Skeletal muscle tissue (tissue), 4 donors: Measurements from ENCODE around the gene CRNN. TPM values are rescaled to one million over a fixed set of nuclear protein-coding genes. Genes with fewer than 3 reads are reported as not detected.

Source experiments
- H3K27ac ChIP-seq: one replicate; pipeline ENCODE4 v1.7.0; 2013; ENCODE audit warnings: mild to moderate bottlenecking, low read depth, low read length, inconsistent platforms
- H3K27me3 ChIP-seq, 3 donors: one replicate each; pipeline ENCODE4 v1.7.0; 2013; ENCODE audit warnings: low read length in 3 of 3; ENCODE audit not compliant: control insufficient read depth in 3 of 3, insufficient read depth in 3 of 3
- H3K36me3 ChIP-seq, 3 donors: one replicate each; pipeline ENCODE4 v1.7.0; 2013; ENCODE audit warnings: low read length in 3 of 3; ENCODE audit not compliant: control insufficient read depth in 3 of 3, insufficient read depth in 3 of 3
- H3K4me1 ChIP-seq, 3 donors: one replicate each; pipeline ENCODE4 v1.7.0; 2013; ENCODE audit warnings: low read length in 3 of 3, mild to moderate bottlenecking in 3 of 3; ENCODE audit not compliant: control insufficient read depth in 3 of 3, insufficient read depth in 3 of 3
- H3K4me3 ChIP-seq, 3 donors: one replicate each; pipeline ENCODE4 v1.7.0; 2013; ENCODE audit warnings: low read length in 3 of 3
- H3K9ac ChIP-seq, 3 donors: one replicate each; pipeline ENCODE4 v1.7.0; 2013; ENCODE audit warnings: low read length in 3 of 3, mild to moderate bottlenecking in 3 of 3, moderate library complexity in 2 of 3, low read depth in 1 of 3
- H3K9me3 ChIP-seq, 3 donors: one replicate each; pipeline ENCODE4 v1.7.0; 2013; ENCODE audit warnings: low read length in 3 of 3; ENCODE audit not compliant: control insufficient read depth in 3 of 3
- total RNA-seq: library from RNA; depleted of rRNA; stranded (reverse); fragments of >200 nt; gene quantifications from one replicate; pipeline ENCODE4 v1.2.3, GENCODE V29; 2014
- donor health status: Osteomylitis.

Gene CRNN
- total RNA-seq, 1 donor from 2014 or later, result not detected

GRCh38 chr1:152398812-152399698 lies 15.0 kb downstream of the CRNN start:
- Histone ChIP-seq H3K27ac (no peak overlapping the region), H3K9ac (no peak overlapping the region), H3K4me3 (no peak overlapping the region), H3K4me1 (no peaks in the 10 kb centered on the region), H3K36me3 (no peaks in the 10 kb centered on the region), H3K27me3 (peaks cover 0 to 4% (median 0%) of the 10 kb centered on the region in 3 donors), H3K9me3 (no peaks in the 10 kb centered on the region)

GRCh38 chr1:152397474-152397873 lies 16.6 kb downstream of the CRNN start:
- Histone ChIP-seq H3K9ac (no peak overlapping the region), H3K4me3 (no peak overlapping the region), H3K27me3 (peaks cover 0 to 4% (median 0%) of the 10 kb centered on the region in 3 donors), H3K4me1 (no peaks in the 10 kb centered on the region), H3K27ac (no peak overlapping the region), H3K36me3 (no peaks in the 10 kb centered on the region), H3K9me3 (no peaks in the 10 kb centered on the region)

- Histone ChIP-seq H3K27ac (no peak overlapping the region), H3K4me3 (no peak overlapping the region), H3K27me3 (peaks cover 0 to 6% (median 0%) of the 10 kb centered on the region in 3 donors), H3K9me3 (no peaks in the 10 kb centered on the region), H3K36me3 (no peaks in the 10 kb centered on the region), H3K9ac (no peak overlapping the region), H3K4me1 (no peaks in the 10 kb centered on the region)
These were observed 19.9 kb downstream of the CRNN start for GRCh38 chr1:152394151-152394550.

- Histone ChIP-seq H3K27me3 (peaks cover 0 to 8% (median 0%) of the 10 kb centered on the region in 3 donors), H3K4me3 (no peak overlapping the region), H3K27ac (no peak overlapping the region), H3K9me3 (no peaks in the 10 kb centered on the region), H3K9ac (no peak overlapping the region), H3K36me3 (no peaks in the 10 kb centered on the region), H3K4me1 (no peaks in the 10 kb centered on the region)
These were observed 21.2 kb downstream of the CRNN start for GRCh38 chr1:152392909-152393308.

- H3K27me3 ChIP-seq, result peaks cover 0 to 4% (median 0%) of the 10 kb centered on the region in 3 donors
- no peak overlapping the region for H3K4me3 ChIP-seq
- H3K36me3 ChIP-seq, result no peaks in the 10 kb centered on the region
- no peaks in the 10 kb centered on the region for H3K9me3 ChIP-seq
- H3K9ac ChIP-seq, result no peak overlapping the region
- H3K27ac ChIP-seq, result no peak overlapping the region
- no peaks in the 10 kb centered on the region for H3K4me1 ChIP-seq
These were observed 25.2 kb downstream of the CRNN start for GRCh38 chr1:152388889-152389288.

GRCh38 chr1:152386940-152387339 lies 27.1 kb downstream of the CRNN start:
- Histone ChIP-seq H3K27me3 (peaks cover 0 to 4% (median 0%) of the 10 kb centered on the region in 3 donors), H3K9me3 (no peaks in the 10 kb centered on the region), H3K36me3 (no peaks in the 10 kb centered on the region), H3K27ac (no peak overlapping the region), H3K9ac (no peak overlapping the region), H3K4me3 (no peak overlapping the region), H3K4me1 (no peaks in the 10 kb centered on the region)

GRCh38 chr1:152380932-152381331 lies 33.1 kb downstream of the CRNN start:
- Histone ChIP-seq H3K27ac (no peak overlapping the region), H3K4me1 (no peaks in the 10 kb centered on the region), H3K4me3 (no peak overlapping the region), H3K27me3 (peaks cover 0 to 2% (median 0%) of the 10 kb centered on the region in 3 donors), H3K9me3 (no peaks in the 10 kb centered on the region), H3K9ac (no peak overlapping the region), H3K36me3 (no peaks in the 10 kb centered on the region)

- Histone ChIP-seq H3K9ac (no peak overlapping the region), H3K36me3 (no peaks in the 10 kb centered on the region), H3K27me3 (no peaks in the 10 kb centered on the region), H3K4me1 (no peaks in the 10 kb centered on the region), H3K4me3 (no peak overlapping the region), H3K27ac (no peak overlapping the region), H3K9me3 (no peaks in the 10 kb centered on the region)
These were observed 39.6 kb downstream of the CRNN start for GRCh38 chr1:152374451-152374850.

- no peaks in the 10 kb centered on the region for H3K4me1 ChIP-seq
- no peak overlapping the region for H3K27ac ChIP-seq
- no peaks in the 10 kb centered on the region for H3K36me3 ChIP-seq
- no peaks in the 10 kb centered on the region for H3K27me3 ChIP-seq
- no peaks in the 10 kb centered on the region for H3K9me3 ChIP-seq
- H3K4me3 ChIP-seq, result no peak overlapping the region
- no peak overlapping the region for H3K9ac ChIP-seq
These were observed 41.4 kb downstream of the CRNN start for GRCh38 chr1:152372672-152373071.

GRCh38 chr1:152367436-152367835 lies 46.6 kb downstream of the CRNN start:
- no peaks in the 10 kb centered on the region for H3K9me3 ChIP-seq
- no peaks in the 10 kb centered on the region for H3K27me3 ChIP-seq
- no peak overlapping the region for H3K4me3 ChIP-seq
- H3K9ac ChIP-seq, result no peak overlapping the region
- H3K36me3 ChIP-seq, result no peaks in the 10 kb centered on the region
- H3K4me1 ChIP-seq, result no peaks in the 10 kb centered on the region
- H3K27ac ChIP-seq, result no peak overlapping the region
